Adrenal gland (tissue), 5 donors: ENCODE measurements around the gene COL18A1.

Experiments
- CTCF ChIP-seq, 6 experiments: fragments of 450-650 bp in 4 of 6; fragments of 200-600 bp in 2 of 6; sonication (generic) in 1 of 6; IDR thresholded peaks; 1 replicate in 5 of 6; 2 replicates in 1 of 6; pipeline versions ENCODE4 v1.5.1 to v1.8.0; 2016 to 2021; ENCODE audit warnings: antibody characterized with exemption in 6 of 6, mild to moderate bottlenecking in 2 of 6, moderate library complexity in 1 of 6
- POLR2A ChIP-seq, 2 donors: fragments of 450-650 bp; IDR thresholded peaks; one replicate each; pipeline ENCODE4 v1.6.1; 2017; ENCODE audit warnings: antibody characterized with exemption in 2 of 2, mild to moderate bottlenecking in 2 of 2, moderate library complexity in 1 of 2
- donor health status: DM: no; HTN: no; CAD: no.

DNA sequence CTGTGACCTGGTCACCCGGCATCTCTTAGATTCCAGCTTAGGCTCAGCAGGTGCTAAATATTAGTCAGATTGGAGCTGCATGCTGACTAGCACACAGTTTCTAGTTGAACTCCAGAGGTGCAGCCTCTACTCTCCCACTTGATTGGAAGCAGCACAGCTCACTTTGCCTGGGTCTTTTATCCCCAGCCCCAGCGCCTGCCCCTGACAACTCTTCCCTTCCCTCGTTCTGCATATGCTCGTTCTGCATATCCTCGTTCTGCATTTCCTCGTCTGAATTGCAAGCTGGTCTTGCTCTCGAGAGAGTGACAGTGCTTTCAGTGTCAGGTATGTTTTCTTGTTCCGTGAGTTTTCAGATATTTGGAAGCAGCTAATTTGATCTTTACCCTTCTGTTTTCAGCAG, 11.7 kb downstream of the COL18A1 start:
- TF ChIP-seq CTCF (IDR thresholded peaks at IDR 0.05), result no peak
- TF ChIP-seq POLR2A (IDR thresholded peaks at IDR 0.05), result no peak
